GM19438 (cell line): ENCODE results near the gene AGRP.
"Not testable (repeated sequence)": the region's sequence is repeated elsewhere in the genome, so short reads cannot be mapped to it uniquely, and the experiment has no call there.

Experiments used
- ATAC-seq: cut with Tn5 transposase; IDR thresholded peaks from one replicate; pipeline ENCODE4 v1.9.1; 2021; ENCODE audit warnings: low read depth; ENCODE audit not compliant: unreplicated experiment

AGRP gene

DNA sequence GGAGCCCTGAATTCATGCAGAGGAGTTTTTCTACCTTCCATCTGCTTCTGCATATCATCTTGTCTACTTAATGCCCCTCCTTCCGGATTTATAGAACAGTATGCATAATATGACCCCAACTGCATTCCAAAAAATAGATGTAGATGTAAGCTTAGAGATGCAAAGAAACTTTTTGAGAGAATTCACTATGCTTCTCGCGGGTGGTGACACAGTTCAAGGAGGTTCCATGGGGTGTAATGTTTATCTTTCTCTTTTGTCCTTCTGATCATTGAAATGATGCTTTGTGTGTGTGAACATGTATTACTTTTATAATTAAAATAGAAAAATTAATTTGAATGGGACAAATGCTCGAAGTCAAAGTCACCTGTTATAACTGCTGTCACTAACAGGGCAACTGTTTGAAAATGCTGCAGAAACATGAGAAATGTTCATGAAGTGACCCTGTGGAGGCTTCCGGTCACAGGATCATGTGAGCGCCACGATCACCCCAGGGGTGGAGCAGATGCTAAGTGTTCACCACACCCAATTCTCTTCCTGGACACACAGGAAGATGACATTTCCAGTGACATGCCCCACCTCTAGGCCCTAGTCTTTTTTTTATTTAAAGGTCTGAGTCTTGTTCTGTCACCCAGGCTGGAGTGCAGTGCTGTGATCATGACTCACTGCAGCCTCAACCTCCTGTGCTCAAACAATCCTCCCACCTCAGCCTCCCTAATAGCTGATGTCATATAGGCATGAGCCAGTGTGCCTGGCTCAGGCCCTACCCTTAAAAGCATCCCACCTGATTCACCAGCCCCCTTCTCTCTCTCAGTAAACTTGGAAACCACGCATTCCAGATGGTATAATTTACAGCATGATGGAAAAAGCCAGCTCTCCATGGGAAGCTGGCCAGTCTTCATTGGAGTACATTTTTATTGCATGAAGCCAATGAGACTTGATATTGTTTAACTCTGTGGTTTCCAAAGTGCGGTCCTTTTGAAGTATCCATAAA lies 21.0 kb upstream of the AGRP start:
- no peak for ATAC-seq

DNA sequence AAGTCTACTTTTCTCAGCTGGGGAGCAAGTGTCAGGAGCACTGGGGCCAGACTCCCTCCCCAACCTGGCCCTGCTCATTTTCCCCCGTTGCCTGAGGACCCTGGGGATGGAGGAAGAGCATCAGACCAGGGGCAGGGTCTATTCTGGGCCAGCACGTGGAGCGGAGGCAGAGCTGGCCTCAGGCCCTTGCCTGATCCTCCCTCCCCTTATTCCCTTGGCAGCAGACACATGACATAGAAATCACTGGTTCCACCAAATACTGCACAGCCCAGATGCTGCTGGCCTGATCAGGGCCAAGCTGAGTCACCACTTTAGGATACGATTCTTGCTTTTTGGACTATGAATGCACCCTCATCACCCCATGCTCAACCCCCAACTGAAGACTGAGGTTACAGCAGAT lies 15.8 kb upstream of the AGRP start:
- no peak for ATAC-seq

DNA sequence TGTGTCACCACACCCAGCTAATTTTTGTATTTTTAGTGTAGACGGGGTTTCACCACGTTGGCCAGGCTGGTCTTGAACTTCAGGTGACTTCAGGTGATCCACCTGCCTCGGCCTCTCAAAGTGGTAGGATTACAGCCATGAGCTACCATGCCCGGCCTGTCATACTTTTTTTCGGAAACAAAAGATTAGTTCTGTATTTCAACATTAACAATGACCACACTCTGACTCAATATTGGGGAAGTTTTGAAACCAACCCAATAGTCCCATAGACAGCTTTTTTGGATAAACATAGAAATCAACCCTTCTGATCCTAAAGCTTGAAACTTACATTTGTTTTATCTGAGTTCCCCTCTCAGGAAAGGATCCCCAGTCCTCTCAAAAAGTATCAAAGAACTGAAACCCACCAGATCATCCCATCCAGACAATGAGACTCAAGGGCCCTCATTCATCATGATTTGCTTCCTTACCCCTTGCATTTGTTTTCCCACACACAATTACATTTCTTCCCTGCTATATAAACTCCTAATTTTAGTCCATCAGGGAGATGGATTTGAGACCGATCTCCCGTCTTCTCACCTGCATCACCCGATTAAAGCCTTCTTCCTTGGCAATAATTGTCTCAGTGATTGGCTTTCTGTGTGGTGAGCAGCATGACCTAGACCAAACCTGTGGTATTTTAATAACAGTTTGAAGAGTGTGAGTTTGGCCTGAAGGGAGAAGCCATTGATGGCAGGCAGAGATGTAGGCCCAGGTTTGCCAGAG lies 7.2 kb upstream of the AGRP start:
- ATAC-seq: no peak

DNA sequence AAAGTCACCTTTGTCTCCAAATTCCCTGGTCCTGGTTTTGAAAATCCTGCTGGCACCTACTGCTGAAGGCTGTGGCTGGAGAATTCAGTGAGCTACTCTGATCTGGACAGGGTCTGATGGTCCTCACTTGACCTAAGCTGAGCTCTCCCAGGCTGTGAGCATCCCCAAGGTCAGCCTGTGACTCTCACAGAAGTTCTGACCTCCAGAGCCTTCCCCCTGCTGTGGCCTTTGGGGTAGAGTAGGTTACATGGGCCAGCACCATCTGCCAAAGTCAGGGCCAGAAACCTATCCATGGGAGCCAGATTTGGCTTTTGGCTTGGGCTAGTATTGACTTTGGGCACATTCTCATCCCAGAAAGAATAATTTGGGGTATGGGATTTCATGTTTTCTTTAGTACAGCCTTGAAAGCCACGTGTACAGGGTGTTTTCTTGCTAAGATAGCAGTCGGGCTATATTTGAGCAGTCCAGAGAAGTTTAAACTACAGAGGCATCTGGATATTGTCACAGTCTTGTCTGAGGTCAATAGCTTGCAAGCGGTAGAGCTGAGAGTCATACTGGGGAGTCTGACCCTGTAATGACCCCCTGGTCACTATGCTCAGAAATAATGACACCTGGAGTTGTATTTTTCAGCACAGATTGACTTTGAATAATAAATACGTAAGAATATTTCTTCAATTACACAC lies 6.2 kb upstream of the AGRP start:
- no peak for ATAC-seq

DNA sequence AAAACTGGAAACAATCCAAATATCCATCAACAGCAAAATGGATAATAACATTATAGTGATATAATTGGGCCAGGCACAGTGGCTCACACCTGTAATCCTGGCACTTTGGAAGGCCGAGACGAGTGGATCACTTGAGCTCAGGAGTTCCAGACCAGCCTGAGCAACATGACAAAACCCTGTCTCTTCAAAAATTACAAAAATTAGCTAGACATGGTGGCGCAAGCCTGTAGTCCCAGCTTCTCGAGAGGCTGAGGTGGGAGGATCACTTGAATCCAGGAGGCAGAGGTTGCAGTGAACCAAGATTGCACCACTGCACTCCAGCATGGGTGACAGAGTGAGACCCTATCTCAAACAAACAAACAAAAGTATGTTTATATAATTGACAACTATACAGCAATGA lies 4.2 kb upstream of the AGRP start:
- not testable (repeated sequence) for ATAC-seq

DNA sequence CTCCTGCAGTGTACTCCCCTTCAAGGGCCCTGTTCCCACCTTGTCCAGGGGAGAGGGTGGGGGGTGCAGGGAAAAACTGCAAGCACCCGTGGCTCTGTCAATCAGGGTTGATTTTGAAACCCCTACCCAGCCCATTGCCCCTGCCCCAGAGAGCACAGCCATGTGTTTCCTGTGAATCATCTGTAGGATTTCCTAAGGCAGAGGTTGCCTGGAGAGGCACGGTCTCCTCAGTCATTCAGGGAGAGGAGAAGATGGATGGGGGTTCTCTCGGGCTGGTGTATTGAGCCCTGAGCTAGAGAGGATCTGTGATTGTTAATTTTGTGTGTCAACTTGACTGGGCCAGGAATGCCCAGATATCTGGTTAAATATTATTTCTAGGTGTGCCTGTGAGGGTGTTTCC lies 3.5 kb upstream of the AGRP start:
- ATAC-seq: no peak

DNA sequence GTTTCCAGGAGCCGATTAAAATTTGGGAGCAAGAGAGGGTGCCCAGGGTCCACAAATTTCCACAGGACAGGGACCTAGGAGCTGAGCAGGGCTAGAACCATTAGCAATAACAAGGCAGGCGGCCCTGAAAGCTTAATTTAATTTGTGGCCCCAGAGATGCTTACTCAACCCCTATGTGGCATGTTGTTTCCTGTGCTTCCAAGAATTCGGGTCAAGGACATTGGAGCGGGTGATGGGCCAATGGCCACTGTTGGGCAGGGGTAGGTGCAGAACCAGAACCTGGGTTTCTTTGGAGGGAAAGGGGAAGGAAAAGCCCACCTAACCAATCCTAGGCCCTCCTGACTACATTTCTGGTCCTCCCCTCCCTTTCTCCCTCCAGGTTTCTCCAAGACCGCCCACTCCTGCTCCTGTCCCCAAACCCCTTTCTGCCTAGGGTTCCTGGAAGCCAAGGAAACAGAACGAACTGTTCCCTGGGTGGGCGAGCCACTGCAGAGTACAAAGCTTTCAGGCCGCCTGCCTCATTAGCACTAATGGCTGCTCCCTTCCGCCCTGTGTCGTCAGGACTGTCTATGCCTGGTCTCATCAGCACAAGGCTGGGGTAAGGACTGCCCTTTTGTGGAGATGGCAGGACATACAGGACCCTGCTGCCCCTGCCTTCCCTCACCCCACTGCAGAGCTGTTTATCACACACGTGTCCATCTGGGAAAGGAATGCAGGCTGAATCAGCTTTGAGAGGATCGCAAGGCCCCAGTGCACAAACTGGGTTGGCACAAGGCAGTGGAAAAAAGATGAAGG lies 581 bp upstream of the AGRP start:
- ATAC-seq: no peak

DNA sequence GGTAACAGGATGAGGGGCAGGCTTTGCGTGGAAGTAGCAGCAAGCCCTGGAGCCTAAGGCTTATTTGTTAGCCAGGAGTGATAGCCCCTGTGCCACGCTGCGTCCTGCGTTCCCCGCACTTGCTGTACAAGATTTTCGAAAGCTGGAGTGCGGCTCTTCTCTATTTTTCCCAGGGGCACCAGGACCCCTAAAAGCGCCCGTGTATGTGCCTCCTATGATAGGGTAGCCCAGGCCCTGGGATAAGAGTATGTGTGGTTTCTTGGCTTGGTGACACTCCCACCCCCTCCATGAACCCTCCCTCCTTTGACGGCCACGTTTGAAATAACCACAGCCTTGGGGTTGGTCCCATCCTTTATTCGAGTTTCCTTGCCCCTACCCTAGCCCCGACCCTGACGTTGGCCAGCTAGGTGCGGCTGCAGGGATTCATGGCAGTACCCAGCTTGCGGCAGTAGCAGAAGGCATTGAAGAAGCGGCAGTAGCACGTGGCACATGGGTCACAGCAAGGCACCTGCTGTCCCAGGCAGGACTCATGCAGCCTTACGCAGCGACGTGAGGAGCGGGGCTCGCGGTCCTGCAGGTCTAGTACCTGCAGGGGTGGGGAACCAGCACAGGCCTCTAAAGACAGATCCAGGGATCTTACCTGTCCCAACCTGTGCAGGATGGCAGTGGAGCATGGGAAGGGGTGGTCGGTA lies 968 bp downstream of the AGRP start:
- no peak for ATAC-seq

DNA sequence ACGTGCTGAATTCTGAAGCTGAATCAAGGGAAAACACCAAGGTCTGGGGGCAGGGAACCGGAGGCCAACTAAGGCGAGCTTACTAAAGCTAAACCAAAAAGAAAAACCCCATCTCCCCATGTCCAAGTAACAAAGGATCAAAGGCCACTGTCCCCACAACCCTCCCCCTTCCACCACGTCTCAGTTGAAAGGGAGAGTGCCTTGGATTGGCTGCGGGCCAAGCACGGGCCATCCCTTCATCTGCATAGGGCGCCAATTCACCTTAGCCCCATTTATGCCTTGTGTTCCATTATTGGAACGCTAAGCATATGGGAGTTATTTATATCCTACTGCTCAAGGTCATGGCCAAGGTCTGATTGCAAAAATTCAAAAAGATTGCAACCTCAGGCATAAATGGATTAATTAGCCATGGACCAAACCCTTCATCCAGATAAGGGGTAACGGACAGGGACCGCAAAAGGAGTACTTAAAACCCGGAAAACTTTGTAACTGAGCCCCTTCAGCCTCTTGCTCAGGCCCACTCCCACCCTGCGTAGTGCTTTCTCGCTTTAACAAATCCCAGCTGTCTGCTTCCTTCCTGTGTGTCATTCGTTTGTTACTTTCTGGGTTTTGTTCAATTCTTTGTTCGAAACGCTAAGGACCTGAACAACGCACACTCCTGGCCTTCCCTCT lies 1.6 kb downstream of the AGRP start:
- ATAC-seq: peak; percentile 4

DNA sequence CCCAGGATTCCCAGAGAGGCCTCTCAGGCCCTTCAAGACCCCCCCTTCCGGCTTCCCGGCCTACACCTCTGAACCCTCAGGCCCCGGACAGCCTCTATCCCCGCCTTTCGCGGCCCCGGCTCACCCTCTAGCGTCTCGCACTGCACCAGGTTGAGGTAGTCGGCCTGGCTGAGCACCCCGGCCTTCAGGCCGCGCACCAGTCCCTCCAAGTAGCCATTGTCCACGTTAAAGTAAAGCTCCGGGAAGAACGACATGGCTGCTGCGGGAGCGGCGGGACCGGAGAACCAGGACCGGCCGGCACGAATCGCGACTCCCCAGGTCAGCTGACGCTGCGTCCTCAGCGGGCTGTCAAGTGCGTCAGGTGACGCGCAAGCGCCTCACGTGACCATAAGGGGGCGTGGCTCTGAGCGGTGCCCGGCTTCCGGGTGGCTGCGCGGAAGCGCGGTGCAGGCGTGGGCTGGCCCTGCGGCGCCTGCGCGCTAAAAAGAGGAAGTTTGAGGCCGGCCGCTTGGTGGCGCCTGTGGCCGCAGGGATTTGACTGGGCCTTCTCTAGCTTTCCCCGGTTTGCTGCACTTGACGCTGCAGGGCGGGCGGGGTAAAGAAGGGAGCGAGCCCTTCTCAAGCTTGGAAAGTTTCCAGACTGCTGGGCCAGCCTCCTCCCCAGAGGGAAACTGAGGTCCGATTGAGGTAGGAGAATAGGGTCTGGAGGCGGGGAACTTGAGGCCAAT lies 2.4 kb downstream of the AGRP start, which contains the start of gene ATP6V0D1:
ATP6V0D1 (minus strand) TSS at position 325 of the 728 bp plus-strand sequence; CDS start at position 254, 71 bp downstream.
- peak; percentile 91 for ATAC-seq

DNA sequence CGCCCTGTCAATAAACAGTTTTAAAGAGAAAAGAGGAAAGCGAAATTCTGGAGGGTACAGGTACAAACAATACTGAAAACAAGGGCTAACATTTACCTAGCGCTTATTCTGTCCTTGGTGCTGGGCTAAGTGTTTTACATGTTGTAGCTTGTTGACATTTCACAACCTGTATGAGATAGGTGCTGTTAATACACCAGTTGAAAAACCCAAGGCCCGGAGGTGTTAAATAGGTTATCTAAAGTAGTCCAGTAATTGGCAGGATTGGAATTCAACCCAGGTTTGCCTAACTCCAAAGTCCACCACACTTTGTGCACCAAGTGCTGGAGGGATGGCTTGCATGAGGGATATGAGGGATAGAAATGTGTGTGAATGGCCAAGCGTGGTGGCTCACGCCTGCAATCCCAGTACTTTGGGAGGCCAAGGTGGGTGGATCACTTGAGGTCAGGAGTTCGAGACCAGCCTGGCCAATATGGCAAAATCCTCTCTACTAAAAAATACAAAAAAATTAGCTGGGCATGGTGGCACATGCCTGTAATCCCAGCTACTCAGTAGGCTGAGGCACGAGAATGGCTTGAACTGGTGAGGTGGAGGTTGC lies 5.3 kb downstream of the AGRP start:
- no peak for ATAC-seq

DNA sequence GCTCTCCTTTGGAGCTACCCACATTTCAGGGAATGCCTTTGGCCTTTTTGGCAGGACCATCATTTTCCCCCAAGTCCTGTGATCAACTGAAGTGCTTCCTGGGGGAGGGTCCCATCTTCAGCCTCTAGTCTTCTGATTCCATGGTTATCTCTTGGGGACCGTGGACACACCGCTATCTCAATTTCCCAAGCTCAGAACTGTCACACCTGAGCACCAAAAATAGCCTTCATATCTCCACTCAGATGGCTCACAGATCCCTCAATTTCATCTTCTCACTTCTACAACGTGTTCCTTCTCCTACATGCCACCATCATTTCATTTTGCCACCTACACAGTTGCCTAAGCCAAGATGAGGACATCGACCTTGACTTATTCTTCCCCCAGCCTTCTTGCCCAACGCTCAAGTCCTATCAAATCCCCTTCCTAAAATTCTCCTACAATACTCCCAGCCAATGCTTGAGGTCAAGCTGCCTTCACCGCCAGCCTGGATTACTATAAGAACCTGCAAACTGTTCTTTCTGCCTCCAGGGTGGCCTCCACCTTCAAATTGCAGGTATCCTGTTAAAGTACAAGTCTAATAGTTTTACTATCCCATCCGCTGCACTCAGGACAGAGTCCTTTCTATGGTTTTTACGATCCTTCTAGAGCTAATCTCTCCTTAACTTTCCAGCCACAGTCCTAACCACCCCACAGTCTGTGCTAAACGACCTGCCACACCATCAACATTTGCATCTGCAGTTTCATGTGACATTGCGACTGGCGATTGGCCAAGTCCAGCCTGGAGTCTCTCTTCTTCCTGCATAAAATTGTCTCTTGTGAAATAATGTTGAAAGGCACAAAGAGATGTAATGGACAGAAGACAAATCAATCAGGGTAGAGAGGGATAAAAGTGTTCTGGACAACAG lies 8.5 kb downstream of the AGRP start:
- no peak for ATAC-seq

DNA sequence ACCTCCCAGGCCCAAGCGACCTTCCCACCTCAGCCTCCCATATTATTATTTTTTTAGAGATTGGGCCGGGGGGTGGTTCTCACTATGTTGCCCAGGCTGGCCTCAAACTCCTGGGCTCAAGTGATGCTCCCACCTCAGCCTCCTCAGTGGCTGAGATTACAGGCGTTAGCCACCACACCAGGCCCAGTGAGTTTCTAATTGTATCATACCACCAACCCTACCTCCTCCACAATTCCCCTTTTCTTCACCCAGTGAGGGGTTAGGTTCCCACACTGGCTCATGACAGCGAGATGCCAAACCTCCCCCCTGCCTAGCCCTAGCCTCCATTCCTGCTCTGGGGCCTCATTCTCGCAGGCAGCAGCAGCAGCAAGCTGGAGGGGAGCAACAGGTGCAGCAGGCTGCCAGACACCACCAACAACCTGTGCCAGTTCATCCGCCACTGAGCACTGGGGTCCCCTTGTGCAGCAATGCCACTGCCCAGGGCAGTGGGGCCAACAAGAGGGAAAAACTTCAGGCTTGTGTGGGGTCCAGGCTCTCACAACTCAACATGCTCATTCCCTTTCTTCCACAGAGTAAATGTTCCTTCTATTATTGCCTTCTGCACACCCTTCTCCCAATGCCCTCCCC lies 11.5 kb downstream of the AGRP start:
- no peak for ATAC-seq

DNA sequence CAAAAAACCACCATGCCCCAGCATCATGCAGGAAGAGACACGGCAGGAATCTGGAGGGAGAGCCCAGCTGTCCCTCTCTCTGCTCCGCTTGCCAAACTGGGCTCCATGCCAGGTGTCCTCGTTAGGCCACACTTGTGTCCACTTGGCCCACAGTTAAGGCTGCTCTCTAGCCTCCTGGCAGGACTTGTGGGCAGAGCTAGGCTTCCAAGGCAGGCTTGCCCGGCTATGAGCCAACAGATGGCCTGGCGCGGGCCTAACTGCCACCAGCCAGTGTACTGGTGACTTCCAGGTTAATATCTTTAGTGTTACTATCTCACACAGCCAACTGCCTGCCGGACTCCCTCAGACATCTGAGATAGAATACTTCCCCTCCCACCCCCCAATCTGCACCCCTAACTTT lies 13.0 kb downstream of the AGRP start:
- no peak for ATAC-seq

DNA sequence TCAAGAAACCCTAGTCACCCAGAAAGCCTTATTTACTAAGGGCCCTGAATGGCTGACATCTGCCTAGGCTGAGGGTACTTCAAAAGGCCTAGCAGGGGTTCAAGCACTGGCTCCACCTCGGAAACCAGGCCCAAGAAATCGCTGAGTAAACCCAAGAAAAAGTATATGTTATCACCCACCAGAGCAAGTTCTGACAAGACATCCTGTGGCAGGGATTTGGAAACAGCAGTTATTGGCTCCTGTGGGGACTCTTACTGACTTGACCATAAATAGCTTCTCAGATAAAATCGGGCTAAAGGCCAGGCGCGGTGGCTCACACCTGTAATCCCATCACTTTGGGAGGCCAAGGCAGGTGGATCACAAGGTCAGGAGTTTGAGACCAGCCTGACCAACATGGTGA lies 14.6 kb downstream of the AGRP start:
- ATAC-seq: no peak

DNA sequence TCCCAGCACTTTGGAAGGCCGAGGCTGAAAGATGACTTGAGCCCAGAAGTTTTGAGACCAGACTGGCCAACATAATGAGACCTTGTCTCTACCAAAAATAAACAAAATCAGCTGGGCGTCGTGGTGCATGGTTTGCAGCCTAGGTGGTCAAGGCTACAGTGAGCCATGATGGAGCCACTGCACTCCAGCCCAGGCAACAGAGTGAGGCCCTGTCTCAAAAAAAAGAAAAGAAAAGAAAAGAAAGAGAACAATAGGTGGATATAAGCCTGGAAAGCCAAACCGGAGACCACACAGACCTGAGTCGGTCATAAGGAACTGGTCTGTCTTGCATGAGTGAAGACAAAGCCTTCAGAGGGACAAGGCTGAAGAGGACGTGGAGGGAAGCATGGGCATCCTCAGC lies 16.8 kb downstream of the AGRP start:
- no peak for ATAC-seq

DNA sequence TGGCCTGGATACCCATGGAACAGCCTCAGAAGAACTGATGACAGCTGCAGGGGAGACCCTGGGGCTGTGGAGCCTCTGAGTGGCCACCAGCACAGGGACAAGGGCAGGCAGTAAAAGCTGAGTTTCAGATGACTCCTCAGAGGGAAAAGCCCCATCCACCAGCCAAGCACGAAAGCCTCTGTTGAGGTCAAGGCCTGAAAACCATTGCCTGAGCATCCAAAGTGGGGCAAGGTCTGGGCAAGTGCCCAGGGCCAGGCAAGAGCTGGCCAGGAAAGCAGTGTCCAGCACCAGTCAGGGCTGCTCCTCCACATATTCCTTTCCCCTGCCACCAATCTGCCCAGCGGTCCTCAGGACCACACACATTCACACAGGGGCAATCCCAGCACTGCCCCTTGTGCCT lies 18.8 kb downstream of the AGRP start:
- no peak for ATAC-seq
